DMS153 treated with DMSO at 0.1 percent for 48 hours (cell line): ENCODE results near the gene CCDC12.

Experiments used
- DNase-seq: peaks from one replicate; lab custom pipeline; 2025; ENCODE audit not compliant: unreplicated experiment; lab: John Stamatoyannopoulos, UW

The CCDC12 gene

GRCh38 chr3:46878781-46879436 lies 97.6 kb downstream of the CCDC12 start:
- DNase-seq = no peak

- no peak for DNase-seq
These were observed 99.0 kb downstream of the CCDC12 start, which contains the start of gene PTH1R for GRCh38 chr3:46877406-46878125. TSS of gene PTH1R (plus strand) at chr3:46877721. CDS start at chr3:46883560, 5,839 bp downstream.

GRCh38 chr3:46876313-46877300 lies 99.9 kb downstream of the CCDC12 start:
- DNase-seq = no peak

GRCh38 chr3:46875560-46875959 lies 101.0 kb downstream of the CCDC12 start:
- DNase-seq = no peak

- DNase-seq = no peak
These were observed 102.1 kb downstream of the CCDC12 start for GRCh38 chr3:46874430-46874829.

GRCh38 chr3:46873521-46873920 lies 103.0 kb downstream of the CCDC12 start:
- DNase-seq = no peak
